GM21737 (cell line): ENCODE measurements around the gene NEDD4L.
A peak's percentile ranks its signal among the peaks of the same experiment; 100 is the strongest.

Experiments used
- ATAC-seq: cut with Tn5 transposase; IDR thresholded peaks from one replicate; pipeline ENCODE4 v1.9.1; 2021; ENCODE audit warnings: mild to moderate bottlenecking, moderate library complexity; ENCODE audit not compliant: unreplicated experiment

Gene NEDD4L

DNA sequence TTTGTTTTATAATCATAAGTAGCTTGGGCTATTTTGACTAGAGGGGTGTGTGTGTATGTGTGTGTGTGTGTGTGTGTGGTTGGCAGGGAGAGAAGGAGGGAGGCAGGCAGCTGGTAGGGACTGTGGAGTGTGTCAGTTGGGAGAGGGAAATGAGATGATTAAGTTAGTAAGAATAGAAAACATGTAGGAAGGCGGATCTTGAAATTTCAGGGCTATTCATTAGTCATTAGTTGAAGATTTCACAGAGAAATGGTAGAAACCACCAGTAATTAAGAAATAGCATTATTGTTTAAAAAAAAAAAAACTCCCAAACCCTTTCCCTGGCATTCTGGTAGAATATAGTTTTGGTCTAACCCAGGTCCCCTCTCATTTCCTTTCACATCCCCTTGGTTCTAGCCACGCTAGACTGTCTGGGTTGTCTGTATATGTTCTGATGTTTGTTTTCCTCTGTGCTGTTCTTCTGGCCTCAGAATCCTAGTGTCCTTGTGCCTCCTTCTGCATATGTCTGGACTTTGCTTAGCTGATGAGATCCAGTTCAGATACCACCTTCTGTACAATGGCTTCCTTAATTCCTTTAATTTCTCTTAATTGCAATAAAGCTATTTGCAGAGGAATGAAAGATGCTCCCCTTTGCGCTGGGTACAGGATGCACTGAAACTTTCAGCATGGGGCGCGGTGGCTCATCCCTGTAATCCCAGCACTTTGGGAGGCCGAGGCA, 161.6 kb downstream of the NEDD4L start:
- ATAC-seq = no peak

GRCh38 chr18:58207520-58208152, 163.6 kb downstream of the NEDD4L start:
- no peak for ATAC-seq

GRCh38 chr18:58208207-58208932, 164.3 kb downstream of the NEDD4L start:
- no peak for ATAC-seq

GRCh38 chr18:58209326-58209725, 165.3 kb downstream of the NEDD4L start:
- ATAC-seq = no peak

DNA sequence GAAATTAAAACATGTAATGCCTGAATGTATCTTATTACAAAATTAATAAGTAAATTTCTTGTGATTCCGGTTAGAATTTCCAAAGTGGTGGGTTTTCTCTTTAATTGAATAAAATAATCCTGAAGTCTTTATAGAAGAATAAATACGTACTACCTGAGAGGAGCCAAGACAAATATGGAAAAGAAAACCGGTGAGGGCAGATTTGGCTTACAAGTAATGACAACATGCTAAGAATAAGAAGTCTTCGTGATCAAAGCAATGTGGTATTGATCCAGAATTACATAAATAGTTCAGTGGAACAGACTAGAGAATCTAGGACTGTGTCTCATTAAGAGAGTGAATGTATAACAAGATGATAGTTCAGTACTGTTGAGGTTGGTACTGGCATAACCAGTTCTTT, 167.5 kb downstream of the NEDD4L start:
- ATAC-seq = no peak

GRCh38 chr18:58212274-58212673, 168.2 kb downstream of the NEDD4L start:
- ATAC-seq = no peak

- no peak for ATAC-seq
Measured at GRCh38 chr18:58213440-58213839, 169.4 kb downstream of the NEDD4L start.

DNA sequence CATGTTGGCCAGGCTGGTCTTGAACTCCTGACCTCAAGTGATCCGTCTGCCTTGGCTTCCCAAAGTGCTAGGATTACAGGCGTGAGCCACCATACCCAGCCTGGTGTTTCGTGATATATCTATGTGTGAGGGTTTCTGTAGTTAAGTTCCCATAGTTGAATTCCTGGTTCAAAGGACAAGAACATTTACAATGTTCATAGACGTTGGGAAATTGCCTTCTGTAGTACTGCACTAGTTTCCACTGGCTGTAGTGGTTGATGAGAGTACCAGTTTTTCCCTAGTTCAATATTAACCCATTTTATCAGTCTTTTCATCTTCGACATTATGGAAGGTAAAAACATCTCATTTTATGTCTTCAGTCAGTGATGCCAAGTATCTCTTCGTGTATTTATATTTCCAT, 171.0 kb downstream of the NEDD4L start:
- no peak for ATAC-seq

DNA sequence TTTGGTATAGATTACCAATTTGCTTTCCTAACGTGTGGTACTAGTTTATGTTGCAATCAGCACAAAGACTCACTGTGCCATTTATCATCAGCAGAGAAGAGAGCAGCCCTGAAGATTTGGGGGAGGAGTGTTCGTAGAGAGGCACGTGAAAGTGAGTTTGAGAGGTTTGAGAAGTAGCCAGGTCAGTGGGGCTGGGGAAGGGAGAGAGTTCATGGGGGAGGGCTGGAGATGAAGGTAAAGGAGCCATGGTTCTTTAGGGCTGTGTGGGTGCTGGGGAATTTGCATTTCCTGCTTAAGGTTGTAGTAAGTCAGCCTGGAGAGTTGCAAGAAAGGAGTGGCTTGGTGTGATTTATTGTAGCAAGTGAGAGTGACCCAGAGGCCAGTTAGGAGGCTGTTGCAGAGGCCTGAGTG, 172.1 kb downstream of the NEDD4L start:
- ATAC-seq = no peak

GRCh38 chr18:58217052-58217451, 173.0 kb downstream of the NEDD4L start:
- ATAC-seq = no peak

GRCh38 chr18:58218117-58218516, 174.1 kb downstream of the NEDD4L start:
- no peak for ATAC-seq

GRCh38 chr18:58221060-58221725, 177.2 kb downstream of the NEDD4L start:
- ATAC-seq = no peak

DNA sequence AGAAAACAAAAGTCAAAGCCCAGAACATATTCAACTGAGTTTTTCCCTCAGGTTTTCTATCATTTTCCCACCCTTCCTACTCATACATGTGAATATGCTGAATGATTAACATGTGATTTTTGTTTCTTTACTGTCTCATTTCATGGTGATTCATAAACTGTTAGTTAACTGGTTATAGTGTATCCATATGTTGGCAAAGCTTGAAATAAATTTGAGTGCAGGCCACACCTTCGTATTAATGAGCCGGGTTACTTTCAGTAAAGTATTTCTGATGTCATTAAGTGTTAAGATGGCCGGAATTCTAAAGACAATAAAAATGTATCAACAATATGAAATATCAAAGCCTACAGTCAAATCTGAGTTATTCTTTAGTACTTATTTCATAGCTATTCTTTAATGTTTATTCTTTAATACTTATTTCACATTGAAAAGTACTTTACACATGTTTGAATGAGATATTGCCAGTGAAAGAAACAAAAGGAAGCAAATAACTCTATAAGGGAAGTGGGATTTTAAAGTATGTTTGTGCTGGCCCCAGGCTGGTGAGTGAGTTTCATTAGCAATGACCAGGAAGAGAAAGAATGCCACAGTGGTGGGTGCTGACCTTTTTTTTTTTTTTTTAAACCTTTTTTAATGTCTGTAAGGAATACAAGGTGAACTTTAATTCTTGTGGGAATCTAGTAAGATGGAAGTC, 178.6 kb downstream of the NEDD4L start:
- no peak for ATAC-seq

DNA sequence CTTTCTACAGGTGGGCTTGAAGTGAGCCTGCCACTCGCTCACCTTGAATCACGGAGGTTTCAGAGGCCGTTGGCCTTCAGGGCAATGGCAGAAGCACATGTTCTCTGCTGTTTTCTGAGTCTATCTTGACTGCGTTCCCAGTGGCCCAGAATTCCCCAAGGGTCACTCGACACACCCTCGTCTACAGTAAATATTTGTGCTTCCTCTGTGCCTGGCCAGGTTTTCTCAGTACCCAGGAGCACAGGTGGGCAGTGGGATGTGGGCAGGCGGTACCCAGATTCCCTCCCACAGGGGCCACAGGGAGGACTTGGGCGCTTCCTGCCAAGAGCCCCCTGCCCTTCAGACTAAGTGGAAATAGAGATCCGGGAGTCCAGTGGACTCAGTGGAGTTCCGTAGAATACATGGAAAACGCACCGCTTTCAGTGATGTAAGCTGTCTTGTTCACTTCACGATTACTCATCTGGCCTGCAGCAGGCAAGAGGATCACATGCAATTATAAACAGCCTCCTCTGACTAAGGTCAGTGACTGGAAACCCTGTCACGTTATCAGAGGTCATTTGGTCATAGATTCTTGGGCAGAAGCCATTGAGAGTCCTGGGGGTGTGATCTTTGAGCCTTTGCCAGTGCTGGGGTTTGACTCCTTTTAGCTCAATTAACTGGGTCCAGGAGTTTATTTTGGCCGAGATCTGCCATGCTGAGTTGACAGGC, 179.8 kb downstream of the NEDD4L start:
- no peak for ATAC-seq

GRCh38 chr18:58224425-58224750, 180.4 kb downstream of the NEDD4L start:
- ATAC-seq = no peak

DNA sequence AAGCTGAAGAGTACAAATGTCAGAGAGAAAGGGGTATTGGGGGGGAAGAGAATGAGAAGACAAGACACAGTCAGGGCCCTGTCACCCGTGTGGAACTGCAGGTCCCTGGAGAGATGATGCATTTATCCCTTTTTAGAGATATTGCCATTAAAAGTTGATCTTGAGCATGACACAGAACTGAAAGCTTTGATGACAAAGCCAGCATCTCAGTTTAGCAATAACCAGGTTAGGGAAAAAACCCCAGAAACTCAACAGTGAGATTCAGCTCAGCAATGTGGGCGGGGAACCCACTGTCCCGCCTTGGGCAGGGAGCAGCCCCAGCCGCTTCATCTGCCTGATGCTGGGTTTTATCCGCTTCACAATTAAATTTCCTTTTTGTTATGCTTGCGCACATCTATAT, 181.1 kb downstream of the NEDD4L start:
- peak; percentile 94 for ATAC-seq

- ATAC-seq = no peak
Measured at GRCh38 chr18:58226429-58226828, 182.4 kb downstream of the NEDD4L start.

- no peak for ATAC-seq
Measured at GRCh38 chr18:58227361-58227930, 183.4 kb downstream of the NEDD4L start.

DNA sequence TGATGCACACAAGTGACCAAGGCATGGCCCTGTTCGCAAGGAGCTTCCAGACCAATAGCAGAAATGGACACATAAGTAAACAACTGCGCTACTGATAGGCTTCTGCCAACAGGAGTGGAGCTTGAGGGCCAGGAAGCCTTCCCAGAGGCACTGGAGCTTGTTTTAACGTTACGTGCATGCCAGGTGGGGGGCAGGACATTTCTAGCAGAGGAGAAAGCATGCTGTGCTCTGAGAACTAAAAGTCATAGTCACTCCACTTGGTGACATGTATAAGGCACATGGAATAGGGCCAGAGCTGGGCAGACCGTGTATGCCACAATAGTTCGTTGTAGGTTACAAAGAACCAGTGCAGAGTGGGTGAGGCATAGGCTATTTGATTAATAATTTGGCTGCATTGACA, 184.2 kb downstream of the NEDD4L start:
- ATAC-seq = no peak

GRCh38 chr18:58228762-58229161, 184.7 kb downstream of the NEDD4L start:
- ATAC-seq = no peak
